SW 1271 (cell line): ENCODE data around the gene SLA2.
A peak's percentile ranks its signal among the peaks of the same experiment; 100 is the strongest.

Experiments
- DNase-seq, 2 experiments: peaks; one replicate each; lab custom pipeline; 2025; lab: John Stamatoyannopoulos, UW

The SLA2 gene

GRCh38 chr20:36607586-36608387, 38.2 kb downstream of the SLA2 start:
- DNase-seq = no peak

GRCh38 chr20:36606158-36607066, 39.6 kb downstream of the SLA2 start:
- peak in 1 of 2 experiments; percentile 43 for DNase-seq

- DNase-seq = peak; percentile 100
These were observed 40.4 kb downstream of the SLA2 start, which contains the start of gene RAB5IF for GRCh38 chr20:36605399-36606157. RAB5IF (plus strand) TSS chr20:36605779; CDS start chr20:36605952, 173 bp downstream.

GRCh38 chr20:36604952-36605398, 41.0 kb downstream of the SLA2 start:
- peak in 1 of 2 experiments; percentile 71 for DNase-seq

- DNase-seq = no peak
These were observed 44.5 kb downstream of the SLA2 start for GRCh38 chr20:36601540-36601939.

- DNase-seq = no peak
These were observed 46.1 kb downstream of the SLA2 start for GRCh38 chr20:36599912-36600345.

- no peak for DNase-seq
These were observed 52.6 kb downstream of the SLA2 start for GRCh38 chr20:36593347-36593929.

GRCh38 chr20:36591854-36592641, 53.9 kb downstream of the SLA2 start:
- peak; percentile 30 to 45 for DNase-seq

GRCh38 chr20:36591281-36591680, 54.7 kb downstream of the SLA2 start:
- no peak for DNase-seq

- no peak for DNase-seq
These were observed 58.5 kb downstream of the SLA2 start for GRCh38 chr20:36587388-36588070.

GRCh38 chr20:36585410-36586125, 60.4 kb downstream of the SLA2 start:
- DNase-seq = no peak

GRCh38 chr20:36584018-36584481, 61.9 kb downstream of the SLA2 start:
- no peak for DNase-seq

- no peak for DNase-seq
These were observed 63.2 kb downstream of the SLA2 start for GRCh38 chr20:36582821-36583220.

GRCh38 chr20:36582322-36582721, 63.7 kb downstream of the SLA2 start:
- DNase-seq = no peak

- no peak for DNase-seq
These were observed 65.9 kb downstream of the SLA2 start for GRCh38 chr20:36579996-36580545.

GRCh38 chr20:36578356-36579041, 67.5 kb downstream of the SLA2 start:
- DNase-seq = no peak

- no peak for DNase-seq
These were observed 69.9 kb downstream of the SLA2 start for GRCh38 chr20:36576081-36576445.

GRCh38 chr20:36574366-36575135, 71.4 kb downstream of the SLA2 start:
- peak; percentile 37 to 75 for DNase-seq
